ENCODE data around the gene C16orf92. TPM values are rescaled to one million over a fixed set of nuclear protein-coding genes. Genes with fewer than 3 reads are reported as not detected.
A peak's percentile ranks its signal among the peaks of the same experiment; 100 is the strongest.

Gene C16orf92
- total and polyA plus RNA-seq, 4 experiments from 2014 or later: not detected

DNA sequence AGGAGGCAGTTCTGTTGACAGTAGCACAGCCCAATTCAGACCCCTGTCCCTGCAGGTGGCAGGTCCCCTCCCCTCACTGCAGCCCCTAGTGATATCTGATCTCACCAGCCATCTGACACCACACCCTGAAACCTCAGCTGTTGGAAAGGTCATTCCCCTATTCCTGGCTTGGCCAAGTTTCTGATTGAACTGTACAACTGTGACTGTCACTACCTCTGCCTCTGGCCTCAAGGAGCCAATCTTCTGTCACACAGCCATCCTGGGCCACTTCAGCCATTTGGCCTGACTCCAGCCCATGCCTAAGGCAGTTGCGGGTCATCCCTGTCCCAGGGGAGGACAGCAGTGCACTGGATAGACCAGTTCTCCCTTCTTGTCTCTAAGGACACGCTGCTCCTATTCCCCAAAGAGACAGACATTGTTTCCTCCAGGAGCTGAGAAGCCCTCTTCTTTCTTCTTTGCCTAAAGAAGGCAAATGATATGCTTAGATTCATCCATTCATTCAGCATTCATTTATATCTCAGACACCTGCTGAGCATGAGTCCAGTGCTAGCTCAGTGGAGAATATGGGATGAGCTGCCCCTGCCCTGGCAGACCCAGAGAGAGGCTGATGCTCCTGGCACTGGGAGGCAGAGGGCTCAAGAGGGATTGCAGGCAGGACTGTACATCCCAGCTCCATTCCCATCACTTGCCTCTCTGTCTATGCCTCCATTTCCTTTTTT, 38.0 kb downstream of the C16orf92 start:
- Histone ChIP-seq H3K27ac (ENCODE audit: low read depth, low read length) (no peak overlapping the region), H3K4me3 (ENCODE audit: low read length in 2 of 2) (no peak overlapping the region), H3K27me3 (ENCODE audit: insufficient read depth, low read length) (no peaks in the 10 kb centered on the region), H3K4me1 (ENCODE audit: insufficient read depth, low read length) (peaks cover 8% of the 10 kb centered on the region), H3K36me3 (ENCODE audit: insufficient read depth, low read length) (no peaks in the 10 kb centered on the region), H3K9me3 (ENCODE audit: control insufficient read depth in 1 of 2, low read length in 2 of 2) (no peaks in the 10 kb centered on the region)
- Mint-ChIP-seq H3K27me3 (no peaks in the 10 kb centered on the region), H3K4me1 (peaks cover 3 to 25% (median 8%) of the 10 kb centered on the region in 4 donors), H3K9me3 (peaks cover 0 to 2% (median 0%) of the 10 kb centered on the region in 8 donors), H3K4me3 (peak overlapping the region in 1 of 8 donors; percentile 39), H3K27ac (peak overlapping the region in 2 of 7 donors; percentile 35 to 59), H3K36me3 (peaks cover 0 to 13% of the 10 kb centered on the region in 2 donors)
- ChIA-PET CTCF (ENCODE audit: partially characterized antibody) (interaction anchor here (0.9 kb wide), 1 partner anchor 18 kb away, joined by 3 read pairs; no protein-coding TSS in a partner anchor), POLR2A (ENCODE audit: partially characterized antibody) (interaction anchor here (1.6 kb wide), 1 partner anchor 32 kb away, joined by 7 read pairs; no protein-coding TSS in a partner anchor)
- DNase-seq: no peak
- intact Hi-C loops (cut with micrococcal nuclease): no loop called here

DNA sequence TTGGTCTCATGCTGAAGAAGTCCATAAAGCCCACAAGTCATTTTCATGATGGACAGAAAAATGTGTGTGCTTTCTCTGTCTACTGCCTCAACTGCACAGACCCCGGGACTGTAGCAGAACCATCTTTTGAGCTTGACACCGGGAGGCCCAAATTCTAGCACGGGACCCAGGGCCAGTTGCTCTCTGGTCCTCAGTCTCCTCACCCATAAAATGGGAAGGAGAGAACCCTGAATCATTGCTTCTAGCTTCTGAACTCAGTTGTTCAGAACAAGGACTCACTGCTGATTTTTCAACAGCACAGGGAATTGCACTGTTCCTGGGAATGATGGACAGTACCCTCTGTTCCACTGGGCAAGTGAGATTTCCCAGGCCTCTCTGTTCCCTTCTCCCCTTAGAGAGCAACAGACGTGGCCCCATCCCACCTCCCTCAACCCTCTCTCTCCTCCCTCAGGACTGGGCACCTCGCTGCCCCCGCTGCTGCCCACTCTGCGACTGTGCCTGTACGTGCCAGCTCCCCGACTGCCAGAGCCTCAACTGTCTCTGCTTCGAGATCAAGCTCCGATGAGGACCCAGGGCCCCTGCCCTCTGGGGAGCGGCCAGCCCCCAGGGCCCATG, 40.4 kb downstream of the C16orf92 start:
- POLR2A ChIA-PET (ENCODE audit: partially characterized antibody): interaction anchor here (1.2 to 20.4 kb wide), 6 partner anchors 9 to 361 kb away, joined by 3 to 404 read pairs (median 52); partner anchors contain the start of genes CORO1A, MAPK3, PAGR1 and TBX6
- Mint-ChIP-seq H3K36me3 (peaks cover 16 to 32% of the 10 kb centered on the region in 2 donors), H3K4me3 (peak overlapping the region; percentile 15 to 100 (median 99)), H3K4me1 (peaks cover 14 to 45% (median 22%) of the 10 kb centered on the region in 4 donors), H3K27me3 (no peaks in the 10 kb centered on the region), H3K9me3 (no peaks in the 10 kb centered on the region), H3K27ac (peak overlapping the region; percentile 95 to 100 (median 99))
- intact Hi-C loops (cut with micrococcal nuclease): no loop called here
- CTCF ChIA-PET (ENCODE audit: partially characterized antibody): interaction anchor here (0.7 to 4.8 kb wide), 8 partner anchors 8 to 67 kb away, joined by 3 to 48 read pairs (median 4); partner anchors contain the start of gene TBX6
- Histone ChIP-seq H3K27me3 (ENCODE audit: insufficient read depth, low read length) (no peaks in the 10 kb centered on the region), H3K4me3 (ENCODE audit: low read length in 2 of 2) (peak overlapping the region in 1 of 2 donors; percentile 77), H3K27ac (ENCODE audit: low read depth, low read length) (peak overlapping the region; percentile 94), H3K4me1 (ENCODE audit: insufficient read depth, low read length) (peaks cover 28% of the 10 kb centered on the region), H3K36me3 (ENCODE audit: insufficient read depth, low read length) (peaks cover 18% of the 10 kb centered on the region), H3K9me3 (ENCODE audit: control insufficient read depth in 1 of 2, low read length in 2 of 2) (no peaks in the 10 kb centered on the region)
- DNase-seq: no peak

DNA sequence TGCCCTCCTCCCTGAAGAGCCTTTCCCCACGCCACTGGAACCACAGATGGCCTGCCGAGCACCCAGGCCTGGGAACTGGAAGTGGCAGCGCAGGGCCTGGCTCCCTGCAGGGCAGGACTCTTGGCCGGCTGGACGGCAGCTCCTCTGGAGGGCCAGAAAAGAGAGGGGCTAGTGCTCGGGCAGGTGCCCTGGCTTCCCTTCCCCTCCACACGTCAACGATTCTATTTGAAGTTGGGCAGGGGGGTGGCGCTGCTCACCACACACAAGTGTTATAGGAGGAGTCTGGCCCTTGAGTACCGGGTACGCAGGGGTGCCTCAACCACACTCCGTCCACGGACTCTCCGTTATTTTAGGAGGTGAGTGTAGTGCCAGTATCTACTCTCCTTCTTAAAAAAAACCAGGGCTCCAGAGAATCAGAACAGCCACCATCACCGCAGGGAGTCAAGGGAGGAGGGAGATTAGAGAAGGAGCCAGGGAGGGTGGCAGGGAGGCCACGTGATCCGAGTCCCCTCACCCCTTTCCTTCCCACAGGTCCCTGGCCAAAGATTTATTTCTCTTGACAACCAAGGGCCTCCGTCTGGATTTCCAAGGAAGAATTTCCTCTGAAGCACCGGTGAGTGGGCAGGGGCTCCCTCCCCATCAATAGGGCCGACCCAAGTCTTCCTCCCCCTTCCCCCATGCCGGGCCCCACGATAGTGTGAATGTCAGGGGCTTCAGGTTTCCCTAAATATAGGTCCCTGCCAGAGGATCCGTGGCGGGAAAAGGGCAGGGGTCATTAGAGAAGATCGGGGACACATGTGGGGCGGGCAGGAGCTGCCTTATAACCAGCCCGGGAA, 41.1 kb downstream of the C16orf92 start:
- Mint-ChIP-seq H3K36me3 (peaks cover 23 to 39% of the 10 kb centered on the region in 2 donors), H3K27ac (peak overlapping the region; percentile 95 to 100 (median 99)), H3K9me3 (no peaks in the 10 kb centered on the region), H3K4me1 (peaks cover 17 to 52% (median 27%) of the 10 kb centered on the region in 4 donors), H3K27me3 (no peaks in the 10 kb centered on the region), H3K4me3 (peak overlapping the region; percentile 98 to 100 (median 99))
- H3K27ac ChIP-seq (ENCODE audit: low read depth, low read length): peak overlapping the region; percentile 94
- peaks cover 35% of the 10 kb centered on the region for H3K4me1 ChIP-seq (ENCODE audit: insufficient read depth, low read length)
- intact Hi-C loops (cut with micrococcal nuclease): loop anchor here (1.0 to 2.0 kb wide), 3 partner anchors 307 to 345 kb away; partner anchors contain the start of gene TBC1D10B
- CTCF ChIA-PET (ENCODE audit: partially characterized antibody): interaction anchor here (0.7 to 4.8 kb wide), 9 partner anchors 9 to 66 kb away, joined by 3 to 48 read pairs (median 4); partner anchors contain the start of genes MAPK3 and TBX6
- H3K4me3 ChIP-seq (ENCODE audit: low read length in 2 of 2): peak overlapping the region; percentile 77 to 89
- peaks cover 25% of the 10 kb centered on the region for H3K36me3 ChIP-seq (ENCODE audit: insufficient read depth, low read length)
- DNase-seq: peak; percentile 65 to 77 (median 67)
- POLR2A ChIA-PET (ENCODE audit: partially characterized antibody): interaction anchor here (1.2 to 20.4 kb wide), 16 partner anchors 10 to 586 kb away, joined by 3 to 404 read pairs (median 12); partner anchors contain the start of genes CORO1A, DCTPP1, MAPK3 and MAZ
- no peaks in the 10 kb centered on the region for H3K9me3 ChIP-seq (ENCODE audit: control insufficient read depth in 1 of 2, low read length in 2 of 2)
- H3K27me3 ChIP-seq (ENCODE audit: insufficient read depth, low read length): no peaks in the 10 kb centered on the region

DNA sequence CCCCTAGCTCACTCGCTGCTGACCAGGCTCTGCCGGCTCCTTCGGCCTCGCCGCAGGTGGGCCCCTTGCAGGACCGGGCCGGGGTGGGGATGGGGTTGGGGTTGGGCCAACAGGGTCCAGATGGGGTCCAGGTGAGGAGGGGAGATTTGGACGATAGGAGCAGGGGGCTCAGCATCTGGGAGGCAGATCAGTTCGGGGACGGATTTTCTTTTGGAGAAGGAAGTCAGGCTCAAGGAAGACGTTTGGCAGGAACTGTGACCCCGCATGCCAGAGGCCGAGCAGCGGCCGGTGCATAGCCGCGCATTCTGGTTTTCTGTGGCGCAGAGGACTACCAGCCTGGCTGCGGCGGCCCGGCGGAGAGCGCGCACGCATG, 41.7 kb downstream of the C16orf92 start:
- Mint-ChIP-seq H3K4me1 (peaks cover 17 to 57% (median 30%) of the 10 kb centered on the region in 4 donors), H3K36me3 (peaks cover 29 to 46% of the 10 kb centered on the region in 2 donors), H3K27ac (peak overlapping the region; percentile 95 to 100 (median 99)), H3K27me3 (no peaks in the 10 kb centered on the region), H3K4me3 (peak overlapping the region; percentile 98 to 100 (median 99)), H3K9me3 (no peaks in the 10 kb centered on the region)
- Histone ChIP-seq H3K9me3 (ENCODE audit: control insufficient read depth in 1 of 2, low read length in 2 of 2) (no peaks in the 10 kb centered on the region), H3K36me3 (ENCODE audit: insufficient read depth, low read length) (peaks cover 31% of the 10 kb centered on the region), H3K4me1 (ENCODE audit: insufficient read depth, low read length) (peaks cover 41% of the 10 kb centered on the region), H3K27me3 (ENCODE audit: insufficient read depth, low read length) (no peaks in the 10 kb centered on the region), H3K4me3 (ENCODE audit: low read length in 2 of 2) (peak overlapping the region; percentile 77 to 89), H3K27ac (ENCODE audit: low read depth, low read length) (peak overlapping the region; percentile 94)
- POLR2A ChIA-PET (ENCODE audit: partially characterized antibody): interaction anchor here (1.0 to 20.4 kb wide), 24 partner anchors 8 to 594 kb away, joined by 3 to 404 read pairs (median 8); partner anchors contain the start of genes C16orf54, CORO1A, DCTPP1 and FBRS
- DNase-seq: no peak
- CTCF ChIA-PET (ENCODE audit: partially characterized antibody): interaction anchor here (0.8 to 4.8 kb wide), 5 partner anchors 21 to 59 kb away, joined by 3 to 48 read pairs (median 4); partner anchors contain the start of genes MAPK3 and TBX6
- intact Hi-C loops (cut with micrococcal nuclease): loop anchor here (1.0 to 2.0 kb wide), 8 partner anchors 11 to 345 kb away; partner anchors contain the start of genes MAPK3, PPP4C, TBC1D10B and TBX6

DNA sequence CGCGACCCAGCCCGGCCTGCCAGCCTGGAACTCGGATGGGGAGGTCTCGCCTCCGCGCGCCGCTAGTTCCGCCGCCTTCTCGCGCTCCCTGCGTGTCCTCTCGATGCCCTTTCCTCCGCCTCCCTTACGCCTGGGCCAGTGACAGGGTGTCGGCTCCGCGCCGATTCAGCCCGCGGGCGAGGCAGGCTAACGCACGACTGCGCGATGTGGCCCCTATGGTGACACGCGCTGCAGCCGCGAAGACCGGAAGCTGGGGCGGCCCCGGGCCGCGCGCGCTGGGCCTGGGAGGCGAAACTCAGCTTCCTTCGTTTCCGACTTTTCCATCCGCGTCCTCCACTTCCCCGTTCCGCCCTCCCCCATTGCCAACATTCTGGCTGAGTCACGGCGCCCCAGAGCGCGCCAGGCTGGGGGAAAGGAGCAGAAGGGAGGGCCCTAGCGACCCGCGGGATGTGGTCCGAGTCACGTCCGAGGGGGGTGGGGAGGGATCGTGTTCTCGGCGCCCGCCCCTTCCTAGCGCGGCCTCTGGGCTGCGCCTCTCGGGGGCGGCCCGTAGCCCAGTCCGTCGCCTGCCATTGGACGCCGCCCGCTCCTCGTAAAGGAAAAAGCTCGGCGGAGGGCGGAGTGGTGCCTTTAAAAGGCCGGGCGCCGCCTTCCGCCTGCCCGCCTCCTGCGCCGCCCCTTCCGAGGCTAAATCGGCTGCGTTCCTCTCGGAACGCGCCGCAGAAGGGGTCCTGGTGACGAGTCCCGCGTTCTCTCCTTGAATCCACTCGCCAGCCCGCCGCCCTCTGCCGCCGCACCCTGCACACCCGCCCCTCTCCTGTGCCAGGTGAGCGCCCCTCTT, 42.3 kb downstream of the C16orf92 start, which contains the start of gene ALDOA:
TSS of gene ALDOA (plus strand) at position 659 of the 841 bp plus-strand sequence. CDS start 1,138 bp downstream, outside the sequence.
- intact Hi-C loops (cut with micrococcal nuclease): loop anchor here (1.0 to 2.0 kb wide), 7 partner anchors 10 to 313 kb away; partner anchors contain the start of genes MAPK3, PPP4C, TBC1D10B and TBX6
- Mint-ChIP-seq H3K4me1 (peaks cover 17 to 58% (median 33%) of the 10 kb centered on the region in 4 donors), H3K36me3 (peaks cover 29 to 51% of the 10 kb centered on the region in 2 donors), H3K9me3 (no peaks in the 10 kb centered on the region), H3K27ac (peak within 1 kb of the TSS; percentile 95 to 100 (median 97)), H3K4me3 (peak within 1 kb of the TSS; percentile 98 to 100 (median 99)), H3K27me3 (no peaks in the 10 kb centered on the region)
- peak; percentile 94 to 96 (median 94) for DNase-seq
- ChIA-PET POLR2A (ENCODE audit: partially characterized antibody) (interaction anchor here (0.6 to 20.4 kb wide), 48 partner anchors 8 to 594 kb away, joined by 3 to 404 read pairs (median 6); partner anchors contain the start of genes C16orf54, CORO1A, DCTPP1 and FBRS), CTCF (ENCODE audit: partially characterized antibody) (interaction anchor here (0.6 to 4.8 kb wide), 11 partner anchors 10 to 1052 kb away, joined by 3 to 48 read pairs (median 3); partner anchors contain the start of genes DCTPP1, MAPK3 and TBX6)
- Histone ChIP-seq H3K4me3 (ENCODE audit: low read length in 2 of 2) (peak within 1 kb of the TSS; percentile 77 to 93), H3K27ac (ENCODE audit: low read depth, low read length) (peak within 1 kb of the TSS; percentile 94), H3K27me3 (ENCODE audit: insufficient read depth, low read length) (no peaks in the 10 kb centered on the region), H3K36me3 (ENCODE audit: insufficient read depth, low read length) (peaks cover 37% of the 10 kb centered on the region), H3K4me1 (ENCODE audit: insufficient read depth, low read length) (peaks cover 47% of the 10 kb centered on the region), H3K9me3 (ENCODE audit: control insufficient read depth in 1 of 2, low read length in 2 of 2) (no peaks in the 10 kb centered on the region)

Data from CD4-positive, alpha-beta memory T cell (primary cell).